Measurements from ENCODE around the gene SLC17A8. TPM values are rescaled to one million over a fixed set of nuclear protein-coding genes. Genes with fewer than 3 reads are reported as not detected.

SLC17A8 gene
- total and polyA plus RNA-seq, 12 donors, result 0.09 to 0.85 (median 0.41) TPM; not detected in 4

- H3K36me3 ChIP-seq (replicated peaks in 1 of 2), result peaks cover 0 to 16% of the 10 kb centered on the region in 2 donors
- no peak overlapping the region for H3K27ac ChIP-seq
- no peak overlapping the region for H3K4me3 ChIP-seq
- H3K4me1 ChIP-seq (replicated peaks in 1 of 2), result no peaks in the 10 kb centered on the region
- TF ChIP-seq, protein P1, sequence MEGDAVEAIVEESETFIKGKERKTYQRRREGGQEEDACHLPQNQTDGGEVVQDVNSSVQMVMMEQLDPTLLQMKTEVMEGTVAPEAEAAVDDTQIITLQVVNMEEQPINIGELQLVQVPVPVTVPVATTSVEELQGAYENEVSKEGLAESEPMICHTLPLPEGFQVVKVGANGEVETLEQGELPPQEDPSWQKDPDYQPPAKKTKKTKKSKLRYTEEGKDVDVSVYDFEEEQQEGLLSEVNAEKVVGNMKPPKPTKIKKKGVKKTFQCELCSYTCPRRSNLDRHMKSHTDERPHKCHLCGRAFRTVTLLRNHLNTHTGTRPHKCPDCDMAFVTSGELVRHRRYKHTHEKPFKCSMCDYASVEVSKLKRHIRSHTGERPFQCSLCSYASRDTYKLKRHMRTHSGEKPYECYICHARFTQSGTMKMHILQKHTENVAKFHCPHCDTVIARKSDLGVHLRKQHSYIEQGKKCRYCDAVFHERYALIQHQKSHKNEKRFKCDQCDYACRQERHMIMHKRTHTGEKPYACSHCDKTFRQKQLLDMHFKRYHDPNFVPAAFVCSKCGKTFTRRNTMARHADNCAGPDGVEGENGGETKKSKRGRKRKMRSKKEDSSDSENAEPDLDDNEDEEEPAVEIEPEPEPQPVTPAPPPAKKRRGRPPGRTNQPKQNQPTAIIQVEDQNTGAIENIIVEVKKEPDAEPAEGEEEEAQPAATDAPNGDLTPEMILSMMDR (IDR thresholded peaks at IDR 0.05), result no peak
- no peak for TF ChIP-seq POLR2A (IDR thresholded peaks at IDR 0.05)
- no peaks in the 10 kb centered on the region for H3K27me3 ChIP-seq
- DNase-seq, result no peak
- no peaks in the 10 kb centered on the region for H3K9me3 ChIP-seq (replicated peaks in 1 of 3)
- intact Hi-C loops (cut with DNase I), result no loop called here
These were observed 32.4 kb upstream of the SLC17A8 start for GRCh38 chr12:100324498-100324897.

DNA sequence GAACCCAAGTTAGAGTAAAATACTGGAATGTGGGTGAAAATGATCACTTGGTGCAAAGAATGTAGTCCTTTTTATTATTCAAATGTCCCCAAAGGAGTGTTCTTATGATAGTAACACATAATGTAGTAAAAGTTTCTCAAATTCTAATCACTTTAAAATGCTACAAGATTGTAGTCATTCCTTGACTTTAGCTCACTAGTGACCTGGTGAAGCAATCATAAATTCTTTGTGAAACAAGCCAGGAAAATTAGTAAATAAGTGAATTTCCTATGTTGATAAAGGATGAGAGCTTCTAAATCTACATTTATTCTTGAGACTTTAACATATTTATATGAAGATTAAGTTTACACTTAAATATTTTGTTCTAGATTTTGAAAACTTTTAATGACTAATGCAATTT, 30.7 kb upstream of the SLC17A8 start:
- DNase-seq, result no peak
- TF ChIP-seq, protein P1 (IDR thresholded peaks at IDR 0.05), result no peak
- TF ChIP-seq POLR2A (IDR thresholded peaks at IDR 0.05), result no peak
- Histone ChIP-seq H3K27ac (no peak overlapping the region), H3K36me3 (replicated peaks in 1 of 2) (peaks cover 0 to 18% of the 10 kb centered on the region in 2 donors), H3K4me1 (replicated peaks in 1 of 2) (no peaks in the 10 kb centered on the region), H3K27me3 (no peaks in the 10 kb centered on the region), H3K4me3 (no peak overlapping the region), H3K9me3 (replicated peaks in 1 of 3) (no peaks in the 10 kb centered on the region)
- intact Hi-C loops (cut with DNase I), result no loop called here

GRCh38 chr12:100329800-100330199, 27.1 kb upstream of the SLC17A8 start:
- Histone ChIP-seq H3K27me3 (no peaks in the 10 kb centered on the region), H3K4me3 (no peak overlapping the region), H3K36me3 (replicated peaks in 1 of 2) (peaks cover 0 to 20% of the 10 kb centered on the region in 2 donors), H3K27ac (no peak overlapping the region), H3K9me3 (replicated peaks in 1 of 3) (no peaks in the 10 kb centered on the region), H3K4me1 (replicated peaks in 1 of 2) (no peaks in the 10 kb centered on the region)
- TF ChIP-seq, protein P1 (IDR thresholded peaks at IDR 0.05), result no peak
- TF ChIP-seq POLR2A (IDR thresholded peaks at IDR 0.05), result no peak
- intact Hi-C loops (cut with DNase I), result loop anchor here in 1 of 2 donors (10.0 kb wide), 1 partner anchor 95 kb away; no protein-coding TSS in a partner anchor
- WGBS, 4 donors, result 90 to 100% (median 93%) methylated on average over 2 of the region's 2 CpGs; no CpG with 5 or more reads in 1 of the 4 donors
- DNase-seq, result no peak

DNA sequence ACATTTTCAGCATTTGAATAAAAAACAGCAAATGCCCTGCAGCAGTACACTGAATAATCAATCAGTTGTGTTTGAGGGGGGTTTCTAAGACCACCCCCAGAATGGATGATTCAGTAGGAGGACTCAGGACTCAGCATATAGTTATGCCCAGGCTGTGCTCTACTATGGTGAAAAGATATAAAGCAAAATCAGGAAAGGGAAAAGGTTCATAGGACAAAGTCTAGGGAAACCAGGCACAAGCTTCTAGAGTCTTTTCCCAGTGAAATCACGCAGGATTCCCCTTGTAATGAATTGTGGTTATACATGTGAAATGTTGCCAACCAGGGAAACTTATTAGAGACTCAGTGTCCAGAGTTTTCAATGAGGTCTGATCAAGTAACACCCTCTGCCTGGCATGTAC, 25.0 kb upstream of the SLC17A8 start:
- WGBS, 4 donors, result 90 to 100% (median 92%) methylated on average over 1 of the region's 1 CpG
- no peaks in the 10 kb centered on the region for H3K27me3 ChIP-seq
- DNase-seq, result no peak
- intact Hi-C loops (cut with DNase I), result loop anchor here in 1 of 2 donors (10.0 kb wide), 1 partner anchor 97 kb away; no protein-coding TSS in a partner anchor
- peaks cover 0 to 27% of the 10 kb centered on the region in 2 donors for H3K36me3 ChIP-seq (replicated peaks in 1 of 2)
- H3K27ac ChIP-seq, result no peak overlapping the region
- no peaks in the 10 kb centered on the region for H3K9me3 ChIP-seq (replicated peaks in 1 of 3)
- TF ChIP-seq, protein P1 (IDR thresholded peaks at IDR 0.05), result no peak
- TF ChIP-seq POLR2A (IDR thresholded peaks at IDR 0.05), result no peak
- H3K4me3 ChIP-seq, result no peak overlapping the region
- H3K4me1 ChIP-seq (replicated peaks in 1 of 2), result no peaks in the 10 kb centered on the region
